GM23338 (cell line): ENCODE data around the gene UBTD1.

Source experiments
- CTCF ChIP-seq, 2 experiments: fragments of 200-600 bp in 1 of 2; sonication (generic) in 1 of 2; conservative IDR thresholded peaks; 2 replicates each; pipeline versions ENCODE4 v1.5.1 to v1.6.1; 2016 to 2017; ENCODE audit warnings: antibody characterized with exemption in 2 of 2, low read depth in 2 of 2, mild to moderate bottlenecking in 2 of 2, moderate library complexity in 1 of 2
- EZH2 ChIP-seq: fragments of 200-600 bp; sonication (generic); IDR thresholded peaks from one replicate; pipeline ENCODE4 v1.8.0; 2017; ENCODE audit warnings: antibody characterized with exemption, mild to moderate bottlenecking, low read depth; ENCODE audit not compliant: unreplicated experiment
- EZH2phosphoT487 ChIP-seq: fragments of 200-600 bp; sonication (generic); IDR thresholded peaks from one replicate; pipeline ENCODE4 v1.8.1; 2018; ENCODE audit warnings: antibody characterized with exemption; ENCODE audit not compliant: unreplicated experiment
- JUNB ChIP-seq: IDR thresholded peaks from one replicate; pipeline ENCODE4 v1.6.1; 2016; ENCODE audit warnings: antibody characterized with exemption; ENCODE audit not compliant: unreplicated experiment
- POLR2AphosphoS5 ChIP-seq: IDR thresholded peaks from 2 replicates; pipeline ENCODE4 v1.6.1; 2016; ENCODE audit warnings: antibody characterized with exemption, low read depth
- REST ChIP-seq: IDR thresholded peaks from one replicate; pipeline ENCODE4 v1.6.1; 2018; ENCODE audit warnings: antibody characterized with exemption; ENCODE audit not compliant: unreplicated experiment
- ZNF331 ChIP-seq: fragments of 250-450 bp; sonication (Bioruptor Pico); IDR thresholded peaks from 2 replicates; pipeline ENCODE4 v1.5.0; 2020; ENCODE audit warnings: low read depth, mild to moderate bottlenecking, moderate library complexity
- TF ChIP-seq, protein P1 (sequence below): IDR thresholded peaks from 2 replicates; pipeline ENCODE4 v1.6.1; 2016; ENCODE audit warnings: antibody characterized with exemption

DNA sequence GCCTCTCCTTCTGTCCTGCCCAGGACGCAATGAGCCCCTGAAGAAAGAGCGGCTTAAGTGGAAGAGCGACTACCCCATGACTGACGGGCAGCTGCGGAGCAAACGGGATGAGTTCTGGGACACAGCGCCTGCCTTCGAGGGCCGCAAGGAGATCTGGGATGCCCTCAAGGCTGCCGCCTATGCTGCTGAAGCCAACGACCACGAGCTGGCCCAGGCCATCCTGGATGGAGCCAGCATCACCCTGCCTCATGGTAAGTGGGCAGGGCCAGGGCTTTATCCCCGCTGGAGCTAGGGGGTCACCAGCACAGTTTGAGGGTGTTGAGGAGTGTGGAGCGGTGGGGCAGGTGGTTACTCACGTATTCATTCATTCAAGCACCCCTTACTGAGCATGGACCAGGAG lies 69.2 kb downstream of the UBTD1 start:
- TF ChIP-seq CTCF (conservative IDR thresholded peaks at IDR 0.05; ENCODE audit: low read depth in 2 of 2), result no peak
- TF ChIP-seq POLR2AphosphoS5, result no peak
- no peak for TF ChIP-seq EZH2phosphoT487
- no peak for TF ChIP-seq EZH2
- TF ChIP-seq REST, result no peak
- no peak for TF ChIP-seq ZNF331 (CRISPR knock-in tag)
- no peak for TF ChIP-seq JUNB
- TF ChIP-seq, protein P1, sequence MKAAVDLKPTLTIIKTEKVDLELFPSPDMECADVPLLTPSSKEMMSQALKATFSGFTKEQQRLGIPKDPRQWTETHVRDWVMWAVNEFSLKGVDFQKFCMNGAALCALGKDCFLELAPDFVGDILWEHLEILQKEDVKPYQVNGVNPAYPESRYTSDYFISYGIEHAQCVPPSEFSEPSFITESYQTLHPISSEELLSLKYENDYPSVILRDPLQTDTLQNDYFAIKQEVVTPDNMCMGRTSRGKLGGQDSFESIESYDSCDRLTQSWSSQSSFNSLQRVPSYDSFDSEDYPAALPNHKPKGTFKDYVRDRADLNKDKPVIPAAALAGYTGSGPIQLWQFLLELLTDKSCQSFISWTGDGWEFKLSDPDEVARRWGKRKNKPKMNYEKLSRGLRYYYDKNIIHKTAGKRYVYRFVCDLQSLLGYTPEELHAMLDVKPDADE, result no peak
